Activated naive CD4-positive, alpha-beta T cell treated with anti-CD3 and anti-CD28 coated beads, Interleukin-2, amount 50 U/mL, for 72 hours (primary cell): ENCODE data around the gene KIAA1549. TPM values are rescaled to one million over a fixed set of nuclear protein-coding genes. Genes with fewer than 3 reads are reported as not detected.
"Not testable (repeated sequence)": the region's sequence is repeated elsewhere in the genome, so short reads cannot be mapped to it uniquely, and the experiment has no call there.

ENCODE experiments used
- ATAC-seq, 2 donors: fragments of 150-1000 bp; cut with Tn5 transposase; 2 replicates each; pipeline ENCODE4 v1.10.0; 2021; ENCODE audit warnings: mild to moderate bottlenecking in 2 of 2, moderate library complexity in 2 of 2
- DNase-seq, 2 donors: peaks; one replicate each; pipeline ENCODE4 v3.0.0; 2021 to 2022; ENCODE audit warnings: low spot score in 2 of 2
- H3K27ac Mint-ChIP-seq, 2 donors: one replicate each; pipeline ENCODE4 v1.8.0; 2022; ENCODE audit warnings: mild to moderate bottlenecking in 2 of 2, mixed read lengths in 2 of 2
- H3K36me3 Mint-ChIP-seq, 2 donors: one replicate each; pipeline ENCODE4 v1.8.0; 2022; ENCODE audit warnings: mixed read lengths in 2 of 2
- H3K9me3 Mint-ChIP-seq, 2 donors: one replicate each; pipeline ENCODE4 v1.8.0; 2022; ENCODE audit warnings: mixed read lengths in 2 of 2
- total RNA-seq, 2 donors: library from RNA; stranded (reverse); gene quantifications; one replicate each; pipeline ENCODE4 v1.2.3, GENCODE V29; 2022

KIAA1549 gene
- total RNA-seq, 2 donors from 2014 or later: 1.1 to 1.2 TPM

GRCh38 chr7:138835087-138835486, 146.1 kb downstream of the KIAA1549 start:
- ATAC-seq (no peak), DNase-seq (no peak)
- H3K36me3 Mint-ChIP-seq: no peaks in the 10 kb centered on the region
- no peak overlapping the region for H3K27ac Mint-ChIP-seq
- H3K9me3 Mint-ChIP-seq: no peaks in the 10 kb centered on the region

DNA sequence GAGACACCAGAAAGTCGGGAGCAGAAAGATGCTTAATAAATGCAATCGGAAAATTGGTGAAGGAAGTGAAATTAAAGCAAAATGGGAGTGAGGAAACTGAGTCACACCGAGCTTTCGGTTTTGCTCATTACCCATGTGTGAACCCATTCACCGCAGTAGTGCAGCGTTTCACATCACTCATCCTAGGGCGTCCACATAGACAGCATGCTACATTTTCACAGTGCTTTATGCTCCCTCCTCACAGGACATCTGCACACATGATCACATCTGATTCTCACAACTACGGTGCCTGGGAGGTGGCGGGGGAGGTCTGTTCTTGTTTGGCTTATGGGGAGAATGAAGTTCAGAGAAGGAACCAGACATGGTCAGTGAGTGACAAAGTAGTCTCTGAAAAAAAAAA, 146.6 kb downstream of the KIAA1549 start:
- Mint-ChIP-seq H3K27ac (no peak overlapping the region), H3K36me3 (no peaks in the 10 kb centered on the region), H3K9me3 (no peaks in the 10 kb centered on the region)
- no peak for DNase-seq
- peak; percentile 67 to 79 for ATAC-seq

DNA sequence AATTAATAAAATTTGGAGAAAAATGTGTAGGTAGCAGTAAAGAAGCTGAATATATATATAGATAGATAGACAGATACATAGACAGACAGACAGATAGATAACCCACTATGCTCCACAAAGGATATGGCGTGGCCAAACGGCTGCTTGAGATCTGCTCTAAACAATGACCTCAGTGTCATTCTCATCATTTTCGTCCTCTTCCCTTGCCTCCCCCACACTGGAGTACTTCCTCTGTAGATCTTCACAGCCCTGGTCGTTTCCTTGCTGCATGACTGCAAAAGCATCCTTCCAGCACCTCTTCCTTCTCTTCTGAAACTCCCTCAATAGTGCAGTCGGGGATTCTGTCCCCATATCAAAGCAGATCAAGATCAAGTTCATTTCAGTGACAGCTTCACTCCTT, 147.6 kb downstream of the KIAA1549 start:
- DNase-seq (no peak), ATAC-seq (no peak)
- no peaks in the 10 kb centered on the region for H3K9me3 Mint-ChIP-seq
- H3K36me3 Mint-ChIP-seq: no peaks in the 10 kb centered on the region
- no peak overlapping the region for H3K27ac Mint-ChIP-seq

GRCh38 chr7:138832966-138833365, 148.2 kb downstream of the KIAA1549 start:
- no peak for ATAC-seq
- no peak for DNase-seq

DNA sequence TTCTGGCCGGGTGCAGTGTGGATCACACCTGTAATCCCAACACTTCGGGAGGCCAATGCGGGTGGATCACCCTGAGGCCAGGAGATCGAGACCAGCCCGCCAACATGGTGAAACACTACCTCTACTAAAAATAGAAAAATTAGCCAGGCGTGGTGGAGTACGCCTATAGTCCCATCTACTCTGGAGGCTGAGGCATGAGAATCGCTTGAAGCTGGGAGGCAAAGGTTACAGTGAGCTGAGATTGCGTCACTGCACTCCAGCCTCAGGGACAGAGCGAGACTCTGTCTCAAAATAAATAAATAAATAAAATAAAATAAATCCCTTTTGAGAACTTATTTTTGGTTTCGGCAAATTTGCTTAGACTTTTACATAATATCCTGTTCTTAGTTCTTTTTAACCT, 151.9 kb downstream of the KIAA1549 start:
- Mint-ChIP-seq H3K9me3 (no peaks in the 10 kb centered on the region), H3K27ac (no peak overlapping the region), H3K36me3 (peaks cover 0 to 17% of the 10 kb centered on the region in 2 donors)
- DNase-seq (no peak), ATAC-seq (no peak)

More at GRCh38 chr7:138832966-138833365, 148.2 kb downstream of the KIAA1549 start:
- no peaks in the 10 kb centered on the region for H3K36me3 Mint-ChIP-seq
- no peak overlapping the region for H3K27ac Mint-ChIP-seq
- H3K9me3 Mint-ChIP-seq: no peaks in the 10 kb centered on the region

DNA sequence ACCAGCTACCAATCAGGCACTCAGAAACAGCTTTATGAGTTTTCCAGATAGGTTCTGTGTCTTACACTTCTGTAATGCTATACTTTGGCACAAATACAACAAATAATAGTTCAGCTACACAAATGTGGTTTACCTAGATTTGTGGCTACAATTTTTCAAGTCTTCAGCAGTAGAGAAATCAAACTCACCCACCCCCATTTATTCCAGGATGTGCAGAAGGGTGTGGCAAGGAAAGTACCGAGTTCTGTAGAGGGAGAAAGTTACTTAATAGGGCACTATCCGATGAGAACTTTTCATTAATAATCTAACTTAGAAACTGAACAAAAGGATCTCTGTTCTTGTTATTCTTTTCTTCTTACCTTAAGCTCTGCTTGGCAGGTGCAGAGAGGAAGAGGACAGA, 152.9 kb downstream of the KIAA1549 start:
- ATAC-seq: no peak
- H3K36me3 Mint-ChIP-seq: peaks cover 0 to 17% of the 10 kb centered on the region in 2 donors
- DNase-seq: no peak
- no peaks in the 10 kb centered on the region for H3K9me3 Mint-ChIP-seq
- no peak overlapping the region for H3K27ac Mint-ChIP-seq

DNA sequence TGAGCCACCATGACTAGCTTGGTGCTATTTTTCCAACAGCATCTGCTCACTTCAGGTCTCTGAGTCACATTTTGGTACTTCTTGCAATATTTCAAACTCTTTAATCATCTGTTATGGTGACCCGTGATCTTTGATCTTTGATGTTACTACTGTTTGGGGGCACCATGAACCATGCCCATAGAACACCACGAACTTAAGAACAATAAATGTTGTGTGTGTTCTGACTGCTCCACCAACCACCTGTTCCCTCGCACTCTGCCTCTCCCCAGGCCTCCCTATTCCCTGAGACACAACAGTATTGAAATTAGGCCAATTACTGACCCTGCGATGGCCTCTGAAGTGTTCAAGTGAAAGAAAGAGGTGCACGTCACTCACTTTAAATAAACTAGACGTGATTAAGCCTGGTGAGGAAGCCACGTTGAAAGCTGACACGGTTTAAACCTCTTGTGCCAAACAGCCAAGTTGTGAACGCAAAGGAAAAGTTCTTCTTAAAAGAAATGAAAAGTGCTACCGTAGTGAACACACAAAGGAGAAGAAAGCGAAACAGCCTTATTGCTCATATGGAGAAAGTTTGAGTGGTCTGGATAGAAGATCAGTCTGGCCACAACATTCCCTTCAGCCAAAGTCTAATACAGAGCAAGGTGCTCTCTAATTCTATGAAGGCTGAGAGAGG, 156.0 kb downstream of the KIAA1549 start:
- peaks cover 0 to 17% of the 10 kb centered on the region in 2 donors for H3K36me3 Mint-ChIP-seq
- ATAC-seq: peak; percentile 75
- H3K27ac Mint-ChIP-seq: peak overlapping the region; percentile 56 to 92
- no peak for DNase-seq
- H3K9me3 Mint-ChIP-seq: no peaks in the 10 kb centered on the region

GRCh38 chr7:138822867-138823535, 158.2 kb downstream of the KIAA1549 start:
- peaks cover 0 to 17% of the 10 kb centered on the region in 2 donors for H3K36me3 Mint-ChIP-seq
- ATAC-seq (no peak), DNase-seq (no peak)
- H3K9me3 Mint-ChIP-seq: no peaks in the 10 kb centered on the region
- no peak overlapping the region for H3K27ac Mint-ChIP-seq

DNA sequence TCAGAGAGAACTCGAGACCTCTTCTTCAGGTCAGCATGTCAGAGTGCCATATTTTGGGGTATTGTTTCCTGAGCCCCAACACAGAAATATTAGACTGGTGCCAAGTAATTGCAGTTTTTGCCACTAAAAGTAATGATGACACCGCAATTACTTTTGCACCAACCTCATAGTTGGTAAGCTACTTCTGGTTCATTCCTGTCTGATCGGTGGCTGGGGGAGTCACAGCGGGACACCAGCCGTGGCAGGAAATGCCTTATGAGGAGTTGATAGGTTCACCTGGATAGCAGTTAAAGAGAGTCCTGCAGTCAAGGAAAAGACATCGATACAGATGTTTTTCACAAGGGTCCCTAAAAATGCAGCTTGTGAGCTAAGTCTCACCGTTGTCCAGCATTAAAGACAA, 159.3 kb downstream of the KIAA1549 start:
- no peaks in the 10 kb centered on the region for H3K9me3 Mint-ChIP-seq
- DNase-seq (no peak), ATAC-seq (no peak)
- H3K36me3 Mint-ChIP-seq: peaks cover 0 to 17% of the 10 kb centered on the region in 2 donors
- no peak overlapping the region for H3K27ac Mint-ChIP-seq

DNA sequence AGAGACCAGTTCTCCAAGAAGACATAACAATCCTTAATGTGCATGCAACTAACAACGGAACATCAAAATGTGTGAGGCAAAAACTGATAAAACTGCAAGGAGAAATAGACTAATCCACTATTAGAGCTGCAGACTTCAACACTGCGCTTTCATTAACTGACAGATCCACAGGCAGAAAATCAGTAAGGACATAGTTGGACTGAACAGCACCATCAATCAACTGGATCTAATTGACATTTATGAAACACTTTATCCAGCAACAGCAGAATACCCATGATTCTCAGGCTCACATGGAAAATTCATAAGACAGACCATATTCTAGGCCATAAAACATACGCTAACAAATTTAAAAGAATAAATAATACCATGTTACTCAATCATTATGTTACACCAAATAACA, 161.6 kb downstream of the KIAA1549 start:
- ATAC-seq: no peak
- no peaks in the 10 kb centered on the region for H3K36me3 Mint-ChIP-seq

DNA sequence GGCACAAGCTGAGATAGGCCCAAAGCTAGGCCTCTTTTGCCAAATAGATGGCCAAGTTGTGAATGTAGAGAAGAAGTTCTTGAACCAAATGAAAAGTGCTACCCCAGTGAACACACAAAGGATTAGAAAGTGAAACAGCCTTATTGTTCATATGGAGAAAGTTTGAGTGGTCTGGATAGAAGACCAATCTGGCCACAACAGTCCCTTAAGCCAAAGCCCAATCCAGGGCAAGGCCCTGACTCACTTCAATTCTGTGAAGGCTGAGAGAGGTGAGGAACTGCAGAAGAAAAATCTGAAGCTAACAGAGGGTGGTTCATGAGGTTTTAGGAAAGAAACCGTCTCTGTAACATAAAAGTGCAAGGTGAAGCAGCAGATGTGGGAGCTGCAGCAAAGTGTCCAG, 164.5 kb downstream of the KIAA1549 start:
- Mint-ChIP-seq H3K9me3 (no peaks in the 10 kb centered on the region), H3K27ac (no peak overlapping the region), H3K36me3 (no peaks in the 10 kb centered on the region)
- DNase-seq (no peak), ATAC-seq (peak; percentile 74 to 81)

More for the DNA sequence above, 161.6 kb downstream of the KIAA1549 start:
- DNase-seq: no peak
- no peaks in the 10 kb centered on the region for H3K9me3 Mint-ChIP-seq
- no peak overlapping the region for H3K27ac Mint-ChIP-seq

DNA sequence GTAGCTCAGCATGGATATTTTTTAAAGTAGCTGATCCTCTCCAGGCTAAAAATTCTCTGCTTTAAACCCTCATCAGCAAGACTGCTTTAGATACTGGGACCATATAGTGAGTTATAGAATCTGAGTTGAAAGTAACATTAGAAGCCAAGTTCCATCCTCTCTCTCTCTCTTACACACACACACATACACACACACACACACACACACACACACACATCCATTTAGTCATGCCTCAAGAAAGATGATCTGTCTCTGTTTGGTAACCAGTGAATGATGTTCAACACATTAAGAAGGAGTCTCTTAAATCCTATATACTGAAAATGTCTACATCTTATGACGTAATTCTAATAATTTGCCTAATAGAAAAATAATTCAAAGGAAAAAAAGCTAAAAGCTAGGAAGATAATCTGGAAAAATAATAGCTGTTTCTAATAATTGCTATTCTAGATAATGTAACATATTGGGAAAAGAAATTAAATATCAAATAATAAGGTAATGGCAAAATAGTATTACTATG, 166.3 kb downstream of the KIAA1549 start:
- no peak for ATAC-seq
- Mint-ChIP-seq H3K9me3 (no peaks in the 10 kb centered on the region), H3K27ac (no peak overlapping the region), H3K36me3 (no peaks in the 10 kb centered on the region)
- DNase-seq: no peak

GRCh38 chr7:138813945-138814344, 167.2 kb downstream of the KIAA1549 start:
- peak overlapping the region in 1 of 2 donors; percentile 14 for H3K27ac Mint-ChIP-seq
- DNase-seq (no peak), ATAC-seq (peak; percentile 29 to 81)
- H3K9me3 Mint-ChIP-seq: no peaks in the 10 kb centered on the region
- H3K36me3 Mint-ChIP-seq: no peaks in the 10 kb centered on the region

DNA sequence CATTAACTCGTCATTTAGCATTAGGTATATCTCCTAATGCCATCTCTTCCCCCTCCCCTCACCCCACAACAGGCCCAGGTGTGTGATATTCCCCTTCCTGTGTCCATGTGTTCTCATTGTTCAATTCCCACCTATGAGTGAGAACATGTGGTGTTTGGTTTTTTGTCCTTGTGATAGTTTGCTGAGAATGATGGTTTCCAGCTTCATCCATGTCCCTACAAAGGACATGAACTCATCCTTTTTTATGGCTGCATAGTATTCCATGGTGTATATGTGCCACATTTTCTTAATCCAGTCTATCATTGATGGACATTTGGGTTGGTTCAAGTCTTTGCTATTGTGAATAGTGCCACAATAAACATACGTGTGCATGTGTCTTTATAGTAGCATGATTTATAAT, 169.9 kb downstream of the KIAA1549 start:
- not testable (repeated sequence) for ATAC-seq, H3K36me3 Mint-ChIP-seq, DNase-seq, H3K27ac Mint-ChIP-seq, H3K9me3 Mint-ChIP-seq

DNA sequence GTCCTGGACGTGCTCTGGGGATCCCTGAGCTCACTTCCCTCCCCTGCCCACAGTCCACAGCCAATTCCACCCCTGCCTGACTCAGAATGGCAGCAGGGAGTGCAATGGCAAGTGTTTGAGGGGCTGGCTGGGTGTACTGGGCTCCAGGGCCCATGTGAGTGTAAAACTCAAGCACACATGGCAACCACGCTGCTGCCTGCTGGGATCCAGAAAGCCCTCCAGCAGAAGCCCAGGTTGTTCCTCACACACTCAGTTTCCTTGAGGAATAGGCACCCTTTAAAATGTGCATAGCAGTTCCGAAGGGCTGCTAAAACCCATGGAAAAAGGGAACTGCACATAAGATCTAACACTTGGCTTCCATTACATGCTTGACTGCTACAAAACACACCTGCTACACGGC, 171.8 kb downstream of the KIAA1549 start:
- no peak for ATAC-seq
- Mint-ChIP-seq H3K27ac (no peak overlapping the region), H3K36me3 (peaks cover 0 to 1% of the 10 kb centered on the region in 2 donors), H3K9me3 (no peaks in the 10 kb centered on the region)
- no peak for DNase-seq

DNA sequence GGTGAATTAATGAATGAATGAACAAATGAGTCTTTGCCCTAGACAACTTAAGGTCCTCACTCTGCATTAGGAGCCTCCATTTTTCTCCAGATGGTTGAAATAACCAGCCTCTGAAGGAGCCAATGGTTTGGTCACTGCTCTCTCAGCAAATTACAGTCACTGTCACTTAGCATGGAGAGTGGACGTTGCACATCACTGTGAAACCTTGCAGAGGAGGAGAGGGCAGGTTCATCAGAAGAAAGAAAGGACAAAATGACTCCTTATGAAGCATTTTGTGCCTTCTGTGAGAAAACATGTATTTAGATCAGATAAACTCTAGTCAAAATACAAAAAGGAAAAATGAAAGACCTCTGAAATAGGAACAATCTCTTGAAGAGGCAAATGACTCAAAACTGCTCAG, 176.6 kb downstream of the KIAA1549 start:
- H3K9me3 Mint-ChIP-seq: peaks cover 0 to 5% of the 10 kb centered on the region in 2 donors
- peaks cover 0 to 7% of the 10 kb centered on the region in 2 donors for H3K36me3 Mint-ChIP-seq
- ATAC-seq (peak in 1 of 2 donors; percentile 48), DNase-seq (no peak)
- no peak overlapping the region for H3K27ac Mint-ChIP-seq

DNA sequence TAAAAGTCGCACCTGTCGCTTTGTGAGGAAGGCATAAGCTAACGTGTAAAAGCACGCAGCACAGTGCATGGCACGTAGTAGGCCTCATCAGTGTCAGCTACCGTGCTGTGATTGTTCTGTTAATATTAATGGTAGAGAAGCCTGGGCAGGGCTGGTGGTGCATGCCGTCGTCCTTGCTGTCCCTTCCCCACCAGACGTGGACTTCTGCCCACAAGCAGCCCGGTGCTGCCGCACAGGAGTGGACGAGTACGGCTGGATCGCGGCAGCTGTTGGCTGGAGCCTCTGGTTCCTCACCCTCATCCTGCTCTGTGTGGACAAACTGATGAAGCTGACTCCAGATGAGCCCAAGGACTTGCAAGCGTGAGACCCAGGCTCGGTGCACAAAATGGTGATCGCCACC, 178.5 kb downstream of the KIAA1549 start:
- Mint-ChIP-seq H3K36me3 (peaks cover 0 to 7% of the 10 kb centered on the region in 2 donors), H3K27ac (no peak overlapping the region), H3K9me3 (peaks cover 0 to 5% of the 10 kb centered on the region in 2 donors)
- DNase-seq: no peak
- ATAC-seq: no peak

DNA sequence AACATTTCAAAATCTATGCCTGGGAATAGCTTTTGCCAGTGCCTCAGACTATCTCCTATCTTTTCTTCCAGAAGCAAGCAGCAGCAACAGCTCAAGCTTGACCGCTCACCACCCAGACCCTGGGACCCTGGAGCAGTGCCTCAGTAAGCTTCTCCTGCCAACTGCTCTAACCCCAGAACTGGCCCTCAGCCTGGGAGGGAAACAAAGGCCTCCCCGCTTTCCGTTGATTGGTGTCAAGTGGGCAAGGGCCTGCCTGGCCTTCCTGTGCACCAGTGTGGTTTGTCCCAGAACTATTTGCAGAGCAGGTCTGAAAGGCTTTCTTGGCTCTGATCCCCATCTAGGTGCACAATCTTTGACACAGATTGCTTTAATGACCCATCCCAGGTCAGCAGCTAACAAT, 179.9 kb downstream of the KIAA1549 start:
- Mint-ChIP-seq H3K36me3 (peaks cover 0 to 7% of the 10 kb centered on the region in 2 donors), H3K27ac (no peak overlapping the region), H3K9me3 (peaks cover 0 to 5% of the 10 kb centered on the region in 2 donors)
- DNase-seq (no peak), ATAC-seq (no peak)
